T-helper 2 cell treated with Interferon-gamma antibody and Interleukin-4, amounts not matched to agents 5 μg/mL and 100 μg/mL, for 36 hours (primary cell): ENCODE results near the gene PDE1A.

Source experiments
- DNase-seq: peaks from one replicate; pipeline ENCODE4 v3.0.0; 2021; ENCODE audit warnings: low spot score
- H3K27ac Mint-ChIP-seq: one replicate; pipeline ENCODE4 v1.8.0; 2021; ENCODE audit warnings: mild to moderate bottlenecking, mixed read lengths
- H3K27me3 Mint-ChIP-seq: one replicate; pipeline ENCODE4 v1.8.0; 2021; ENCODE audit warnings: low read depth, mixed read lengths
- H3K36me3 Mint-ChIP-seq: one replicate; pipeline ENCODE4 v1.8.0; 2021; ENCODE audit warnings: low read depth, mixed read lengths
- H3K4me1 Mint-ChIP-seq: one replicate; pipeline ENCODE4 v1.8.0; 2021; ENCODE audit warnings: low read depth, mixed read lengths
- H3K4me3 Mint-ChIP-seq: one replicate; pipeline ENCODE4 v1.8.0; 2022; ENCODE audit warnings: mild to moderate bottlenecking, moderate library complexity, mixed read lengths
- H3K9me3 Mint-ChIP-seq: one replicate; pipeline ENCODE4 v1.8.0; 2021; ENCODE audit warnings: mixed read lengths

Gene PDE1A

DNA sequence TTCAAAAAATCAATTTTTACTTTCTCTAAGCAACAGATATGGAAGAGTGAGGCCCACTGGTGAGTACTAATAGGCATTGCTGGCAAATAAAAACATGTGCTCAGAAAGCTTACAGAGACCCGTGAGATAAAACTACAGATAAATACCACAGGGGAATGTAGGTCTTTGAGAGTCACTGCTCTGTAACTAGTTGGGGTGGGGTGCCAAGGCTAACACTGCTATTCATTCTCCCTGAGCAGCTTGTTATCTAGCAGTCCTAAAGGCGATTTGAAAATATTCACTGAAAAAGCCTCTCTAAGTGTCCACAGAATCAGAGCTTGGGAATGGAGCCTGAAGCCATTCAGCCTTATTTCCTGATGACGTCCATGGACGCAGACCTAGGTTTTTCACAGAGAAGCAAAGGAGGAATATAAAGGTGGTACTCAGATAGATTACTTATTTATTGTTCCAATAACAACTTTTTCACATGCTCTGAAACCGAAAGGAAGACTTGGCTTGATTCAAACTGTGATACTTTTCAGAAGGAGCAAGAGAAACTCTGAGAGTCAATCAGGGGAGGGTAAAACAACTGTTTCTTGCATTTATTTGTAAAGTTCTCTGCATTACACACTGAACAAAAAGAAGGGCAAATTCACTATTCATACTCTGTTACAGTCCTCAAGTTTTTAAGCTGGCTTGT is 252.8 kb downstream of the PDE1A start:
- H3K4me3 Mint-ChIP-seq: no peak overlapping the region
- H3K27me3 Mint-ChIP-seq: no peaks in the 10 kb centered on the region
- H3K9me3 Mint-ChIP-seq: no peaks in the 10 kb centered on the region
- no peaks in the 10 kb centered on the region for H3K4me1 Mint-ChIP-seq
- no peak for DNase-seq
- no peak overlapping the region for H3K27ac Mint-ChIP-seq
- H3K36me3 Mint-ChIP-seq: no peaks in the 10 kb centered on the region

DNA sequence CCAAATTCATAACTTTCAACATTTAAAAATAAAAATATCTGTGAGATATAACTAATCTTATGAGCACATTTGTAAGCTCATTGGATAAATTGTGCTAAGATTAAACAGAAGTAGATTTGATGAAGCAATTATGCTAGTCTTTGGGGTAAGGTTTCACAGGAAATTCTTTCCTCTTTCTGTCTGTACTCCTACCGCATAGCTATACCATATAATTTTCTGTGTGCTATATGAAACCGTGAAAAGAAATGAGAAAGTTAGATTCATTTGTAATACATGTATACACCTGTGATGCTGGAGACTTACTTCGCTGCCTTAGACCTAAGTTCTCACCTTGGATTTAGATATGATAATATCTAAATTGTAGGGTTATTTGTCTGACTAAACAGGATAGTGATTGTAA is 256.5 kb downstream of the PDE1A start:
- no peak for DNase-seq
- H3K4me1 Mint-ChIP-seq: no peaks in the 10 kb centered on the region
- H3K36me3 Mint-ChIP-seq: no peaks in the 10 kb centered on the region
- H3K27ac Mint-ChIP-seq: no peak overlapping the region
- H3K4me3 Mint-ChIP-seq: no peak overlapping the region
- no peaks in the 10 kb centered on the region for H3K9me3 Mint-ChIP-seq
- no peaks in the 10 kb centered on the region for H3K27me3 Mint-ChIP-seq

GRCh38 chr2:182167882-182168281 is 259.0 kb downstream of the PDE1A start:
- no peak for DNase-seq
- no peaks in the 10 kb centered on the region for H3K4me1 Mint-ChIP-seq
- no peaks in the 10 kb centered on the region for H3K36me3 Mint-ChIP-seq
- H3K9me3 Mint-ChIP-seq: no peaks in the 10 kb centered on the region
- H3K4me3 Mint-ChIP-seq: no peak overlapping the region
- H3K27ac Mint-ChIP-seq: no peak overlapping the region
- H3K27me3 Mint-ChIP-seq: no peaks in the 10 kb centered on the region

DNA sequence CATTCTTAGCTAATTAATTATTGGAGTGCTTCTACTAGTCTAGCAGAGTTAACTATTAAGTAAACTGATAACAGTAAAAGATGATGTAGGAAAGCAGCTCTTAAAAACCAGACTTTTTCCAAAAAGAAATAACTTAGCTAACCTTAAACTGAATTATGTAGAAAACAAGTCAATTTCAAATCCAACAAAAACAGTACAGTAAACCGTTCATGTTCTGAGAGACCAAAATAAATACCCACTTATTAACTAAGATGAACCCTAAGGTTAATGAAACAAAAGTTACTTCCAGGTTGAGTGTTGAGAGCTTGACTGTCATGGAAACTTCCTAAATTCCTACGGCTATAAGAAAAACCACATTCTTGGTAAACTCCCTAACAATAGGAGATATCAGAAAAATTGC is 260.0 kb downstream of the PDE1A start:
- Mint-ChIP-seq H3K27ac (no peak overlapping the region), H3K36me3 (no peaks in the 10 kb centered on the region), H3K27me3 (no peaks in the 10 kb centered on the region), H3K4me3 (no peak overlapping the region), H3K9me3 (no peaks in the 10 kb centered on the region), H3K4me1 (no peaks in the 10 kb centered on the region)
- DNase-seq: no peak

DNA sequence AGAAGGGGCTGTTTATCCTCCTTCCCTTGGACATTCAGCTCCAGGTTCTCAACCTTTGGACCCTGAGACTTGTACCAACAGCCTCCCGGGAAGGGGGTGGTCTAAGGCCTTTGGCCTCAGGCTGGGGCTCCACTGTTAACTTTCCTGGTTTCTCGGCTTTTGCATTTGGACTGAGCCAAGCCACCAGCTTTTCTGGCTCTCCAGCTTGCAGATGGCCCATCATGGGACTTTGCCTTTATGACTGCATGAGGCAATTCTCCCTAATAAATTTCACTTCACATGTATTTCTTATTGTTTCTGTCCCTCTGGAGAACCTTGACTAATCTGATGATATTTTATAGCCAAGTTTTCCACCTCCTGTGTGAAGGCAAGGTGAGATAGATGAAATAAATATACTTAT is 260.4 kb downstream of the PDE1A start:
- H3K36me3 Mint-ChIP-seq: no peaks in the 10 kb centered on the region
- H3K4me3 Mint-ChIP-seq: no peak overlapping the region
- no peak overlapping the region for H3K27ac Mint-ChIP-seq
- H3K9me3 Mint-ChIP-seq: no peaks in the 10 kb centered on the region
- H3K27me3 Mint-ChIP-seq: no peaks in the 10 kb centered on the region
- no peaks in the 10 kb centered on the region for H3K4me1 Mint-ChIP-seq
- no peak for DNase-seq

DNA sequence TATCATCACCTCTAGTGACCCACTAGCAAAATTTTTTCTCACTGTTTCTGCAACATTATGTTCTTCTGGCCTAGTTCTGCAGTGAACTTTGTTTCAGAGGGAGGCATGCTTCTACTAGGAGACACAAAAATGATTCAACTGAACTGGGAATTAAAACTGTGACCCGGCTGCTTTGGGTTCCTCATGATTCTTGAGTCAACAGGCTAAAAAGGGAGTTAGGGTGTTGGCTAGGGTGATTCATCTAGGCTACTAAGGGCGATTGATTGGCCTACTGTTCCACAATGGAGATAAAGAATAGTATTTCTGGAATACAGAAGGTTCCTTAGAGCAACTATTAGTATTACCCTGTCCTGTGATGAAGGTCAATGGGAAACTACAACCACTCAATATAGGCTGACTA is 261.6 kb downstream of the PDE1A start:
- H3K27ac Mint-ChIP-seq: no peak overlapping the region
- H3K36me3 Mint-ChIP-seq: no peaks in the 10 kb centered on the region
- DNase-seq: no peak
- H3K9me3 Mint-ChIP-seq: no peaks in the 10 kb centered on the region
- H3K4me3 Mint-ChIP-seq: no peak overlapping the region
- no peaks in the 10 kb centered on the region for H3K27me3 Mint-ChIP-seq
- H3K4me1 Mint-ChIP-seq: no peaks in the 10 kb centered on the region

DNA sequence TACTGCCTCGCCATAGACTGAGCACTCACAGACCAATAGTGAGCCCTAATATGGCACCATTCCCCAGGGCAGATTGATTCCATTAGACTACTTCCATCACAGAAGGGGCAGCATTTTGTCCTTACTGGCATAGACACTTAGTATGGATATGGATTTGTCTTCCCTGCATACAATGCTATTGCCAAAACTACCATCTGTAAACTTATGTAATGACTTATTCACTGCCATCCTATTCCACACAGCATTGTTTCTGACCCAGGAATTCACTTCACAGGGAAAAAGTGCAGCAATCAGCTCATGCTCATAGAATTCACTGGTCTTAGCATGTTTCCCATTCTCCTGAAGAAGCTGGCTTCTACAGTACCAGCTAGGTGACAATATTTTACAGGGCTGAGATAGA is 262.1 kb downstream of the PDE1A start:
- Mint-ChIP-seq H3K9me3 (no peaks in the 10 kb centered on the region), H3K27me3 (no peaks in the 10 kb centered on the region), H3K36me3 (no peaks in the 10 kb centered on the region), H3K4me1 (no peaks in the 10 kb centered on the region), H3K27ac (no peak overlapping the region), H3K4me3 (no peak overlapping the region)
- no peak for DNase-seq

DNA sequence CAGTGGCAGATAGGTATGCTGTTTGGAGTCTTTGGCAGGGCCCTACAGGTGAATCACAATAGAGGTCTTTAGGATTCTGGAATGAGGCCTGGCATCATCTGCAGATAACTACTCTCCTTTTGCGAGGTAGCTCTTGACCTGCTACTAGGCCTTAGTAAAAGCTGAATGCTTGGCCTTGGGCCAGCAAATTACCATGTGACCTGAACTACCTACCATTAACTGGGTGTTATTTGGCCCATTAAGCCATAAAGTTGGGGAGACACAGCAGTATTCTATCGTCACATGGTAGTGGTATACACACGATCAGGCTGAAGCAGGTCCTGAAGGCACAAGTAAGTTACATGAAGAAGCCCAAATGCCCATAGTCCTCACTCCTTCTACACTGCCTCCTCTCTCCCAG is 263.0 kb downstream of the PDE1A start:
- Mint-ChIP-seq H3K27me3 (no peaks in the 10 kb centered on the region), H3K4me3 (no peak overlapping the region), H3K4me1 (no peaks in the 10 kb centered on the region), H3K9me3 (no peaks in the 10 kb centered on the region), H3K27ac (no peak overlapping the region), H3K36me3 (no peaks in the 10 kb centered on the region)
- DNase-seq: no peak

DNA sequence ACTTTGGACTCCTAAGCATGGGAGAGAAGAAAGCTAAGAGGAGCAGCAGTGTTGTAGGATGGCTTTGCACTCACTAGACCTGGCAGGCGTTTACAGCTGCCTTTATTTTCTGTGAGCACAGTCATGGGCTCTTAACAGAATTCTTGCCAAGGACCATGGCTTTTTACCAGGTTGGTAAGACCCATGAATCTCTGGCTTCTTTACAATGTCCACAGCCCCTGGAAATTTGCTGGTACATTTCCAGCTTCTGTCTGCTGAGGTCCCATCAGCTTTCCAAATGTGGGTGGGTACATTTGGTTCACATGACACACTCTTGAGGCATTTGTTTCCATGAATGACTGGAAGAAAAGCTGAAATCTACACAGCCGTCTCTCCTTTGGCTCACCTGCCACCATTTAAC is 278.5 kb downstream of the PDE1A start:
- H3K9me3 Mint-ChIP-seq: no peaks in the 10 kb centered on the region
- H3K27me3 Mint-ChIP-seq: no peaks in the 10 kb centered on the region
- no peaks in the 10 kb centered on the region for H3K36me3 Mint-ChIP-seq
- DNase-seq: no peak
- no peaks in the 10 kb centered on the region for H3K4me1 Mint-ChIP-seq
- H3K4me3 Mint-ChIP-seq: no peak overlapping the region
- H3K27ac Mint-ChIP-seq: no peak overlapping the region

GRCh38 chr2:182144776-182145165 is 282.1 kb downstream of the PDE1A start:
- H3K4me3 Mint-ChIP-seq: no peak overlapping the region
- H3K27ac Mint-ChIP-seq: no peak overlapping the region
- H3K27me3 Mint-ChIP-seq: no peaks in the 10 kb centered on the region
- no peaks in the 10 kb centered on the region for H3K4me1 Mint-ChIP-seq
- H3K9me3 Mint-ChIP-seq: no peaks in the 10 kb centered on the region
- DNase-seq: no peak
- H3K36me3 Mint-ChIP-seq: no peaks in the 10 kb centered on the region

GRCh38 chr2:182144041-182144775 is 282.6 kb downstream of the PDE1A start:
- no peaks in the 10 kb centered on the region for H3K4me1 Mint-ChIP-seq
- no peak overlapping the region for H3K4me3 Mint-ChIP-seq
- no peaks in the 10 kb centered on the region for H3K9me3 Mint-ChIP-seq
- H3K27ac Mint-ChIP-seq: no peak overlapping the region
- DNase-seq: no peak
- no peaks in the 10 kb centered on the region for H3K27me3 Mint-ChIP-seq
- no peaks in the 10 kb centered on the region for H3K36me3 Mint-ChIP-seq

DNA sequence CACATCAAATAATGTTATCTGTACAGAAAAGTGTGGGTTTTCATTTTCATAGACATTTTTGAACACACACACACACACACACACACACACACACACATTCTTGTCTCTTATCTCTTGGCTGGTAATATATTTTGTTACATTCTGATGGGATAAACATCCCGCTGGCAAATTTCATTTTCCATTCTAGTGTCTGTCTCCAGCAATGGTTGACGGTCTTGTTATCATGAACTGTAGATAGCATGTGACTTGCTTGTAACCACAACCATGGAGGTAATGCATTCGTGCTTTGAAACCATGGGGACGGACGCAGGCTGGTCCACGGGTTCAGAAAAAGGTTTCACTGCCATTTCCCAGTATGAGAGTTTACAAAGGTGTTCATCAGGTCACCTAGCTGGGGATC is 284.8 kb downstream of the PDE1A start:
- H3K9me3 Mint-ChIP-seq: no peaks in the 10 kb centered on the region
- H3K4me1 Mint-ChIP-seq: no peaks in the 10 kb centered on the region
- no peak overlapping the region for H3K27ac Mint-ChIP-seq
- no peaks in the 10 kb centered on the region for H3K36me3 Mint-ChIP-seq
- no peak for DNase-seq
- no peaks in the 10 kb centered on the region for H3K27me3 Mint-ChIP-seq
- no peak overlapping the region for H3K4me3 Mint-ChIP-seq

DNA sequence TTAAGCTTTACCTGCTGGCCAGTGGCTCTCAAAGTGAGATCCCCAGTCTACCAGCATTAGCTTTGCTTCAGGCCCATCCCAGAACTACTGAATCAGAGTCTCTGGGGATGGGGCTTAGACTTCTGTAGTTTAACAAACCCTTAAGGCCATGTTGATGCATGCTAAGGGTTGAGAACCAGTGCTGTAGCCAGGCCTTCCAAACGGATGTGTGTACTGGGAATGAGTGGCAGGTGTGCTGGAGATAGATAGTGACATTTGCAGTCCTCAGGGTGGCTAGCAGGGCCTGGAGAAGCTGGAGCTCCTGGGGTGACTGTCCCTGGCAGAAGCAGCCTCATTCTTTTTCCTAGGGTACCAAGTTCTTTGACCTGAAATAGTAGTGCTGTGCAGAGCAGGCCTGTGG is 292.6 kb downstream of the PDE1A start:
- no peaks in the 10 kb centered on the region for H3K4me1 Mint-ChIP-seq
- H3K36me3 Mint-ChIP-seq: no peaks in the 10 kb centered on the region
- DNase-seq: no peak
- H3K27ac Mint-ChIP-seq: no peak overlapping the region
- H3K4me3 Mint-ChIP-seq: no peak overlapping the region
- H3K27me3 Mint-ChIP-seq: no peaks in the 10 kb centered on the region
- H3K9me3 Mint-ChIP-seq: no peaks in the 10 kb centered on the region

DNA sequence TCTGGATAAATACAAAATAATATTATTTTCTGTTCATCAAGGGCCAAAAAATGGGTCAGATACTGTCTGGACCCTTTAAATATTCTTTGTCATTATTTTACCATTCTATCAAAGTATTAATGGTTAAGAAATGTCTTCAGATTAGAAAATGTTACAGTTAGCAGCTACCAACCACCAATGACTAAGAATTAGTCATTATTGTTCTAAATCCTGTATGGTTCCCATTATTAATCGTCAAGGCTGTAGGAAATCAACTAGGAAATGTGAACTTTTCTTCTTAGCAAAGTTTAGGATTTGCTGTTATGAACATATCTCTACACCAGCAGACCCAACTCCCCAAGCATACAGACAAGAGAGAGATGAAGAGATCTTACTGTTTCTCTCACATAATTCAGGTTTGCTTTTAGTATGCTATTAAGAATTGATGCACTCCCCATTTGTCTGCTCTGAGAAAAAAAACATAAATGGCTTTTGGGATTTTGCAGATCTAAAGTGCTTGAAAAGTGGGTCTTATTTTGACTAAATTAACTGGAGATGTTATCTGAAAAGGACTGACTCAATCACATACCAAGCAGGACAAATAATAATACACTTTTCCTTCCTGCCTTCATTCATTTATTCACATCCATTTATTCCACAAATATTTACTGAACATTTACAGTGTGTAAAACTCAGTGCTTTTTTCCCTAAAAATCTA is 293.5 kb downstream of the PDE1A start:
- Mint-ChIP-seq H3K4me3 (no peak overlapping the region), H3K36me3 (no peaks in the 10 kb centered on the region), H3K4me1 (no peaks in the 10 kb centered on the region), H3K27ac (no peak overlapping the region), H3K9me3 (no peaks in the 10 kb centered on the region), H3K27me3 (no peaks in the 10 kb centered on the region)
- DNase-seq: no peak
